ENCODE results near the gene MAST4. TPM values are rescaled to one million over a fixed set of nuclear protein-coding genes. Genes with fewer than 3 reads are reported as not detected.

MAST4 gene
- total RNA-seq, 2 donors from 2014 or later, result 41.1 to 64.8 TPM

DNA sequence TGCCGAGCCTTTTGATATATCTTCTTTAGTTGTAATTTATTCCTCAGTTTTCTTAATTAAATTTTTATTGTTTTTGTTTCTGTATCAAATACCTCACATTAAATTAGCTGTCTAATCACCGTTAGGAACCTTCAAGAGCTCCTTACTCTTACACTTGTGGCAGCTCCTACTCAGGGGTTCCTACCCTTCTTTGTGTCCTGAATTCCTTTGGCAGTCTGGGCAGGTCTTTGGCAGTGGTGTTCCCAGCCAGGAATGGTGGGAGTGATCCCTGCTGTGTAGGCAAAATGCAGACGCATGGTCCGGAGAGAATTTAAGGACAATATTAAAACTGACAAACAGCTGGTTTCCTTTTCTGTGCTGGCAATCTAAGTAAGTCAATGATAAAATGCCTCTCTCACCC lies 41.8 kb downstream of the MAST4 start:
- ATAC-seq (no peak), DNase-seq (no peak)
- intact Hi-C loops (cut with DNase I), result no loop called here

DNA sequence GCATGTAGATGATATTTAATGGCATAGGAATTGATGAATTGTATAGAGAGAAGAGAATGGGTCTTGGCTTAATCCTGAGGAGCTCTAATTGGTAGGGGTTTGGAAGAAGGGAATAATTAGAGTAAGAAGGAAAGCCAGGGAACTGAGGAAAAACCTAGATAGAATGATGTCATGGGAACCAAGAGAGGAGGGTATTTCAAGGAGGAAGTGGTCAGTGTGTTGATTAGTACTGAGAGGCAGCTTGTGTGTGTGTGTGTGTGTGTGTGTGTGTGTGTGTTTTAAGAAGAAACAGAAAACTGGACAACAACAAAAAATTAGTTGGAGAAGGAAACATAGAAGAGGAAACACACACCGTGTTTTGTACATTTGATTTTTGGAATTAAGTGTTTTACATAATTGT lies 42.8 kb downstream of the MAST4 start:
- ATAC-seq (no peak), DNase-seq (no peak)
- intact Hi-C loops (cut with DNase I), result no loop called here

DNA sequence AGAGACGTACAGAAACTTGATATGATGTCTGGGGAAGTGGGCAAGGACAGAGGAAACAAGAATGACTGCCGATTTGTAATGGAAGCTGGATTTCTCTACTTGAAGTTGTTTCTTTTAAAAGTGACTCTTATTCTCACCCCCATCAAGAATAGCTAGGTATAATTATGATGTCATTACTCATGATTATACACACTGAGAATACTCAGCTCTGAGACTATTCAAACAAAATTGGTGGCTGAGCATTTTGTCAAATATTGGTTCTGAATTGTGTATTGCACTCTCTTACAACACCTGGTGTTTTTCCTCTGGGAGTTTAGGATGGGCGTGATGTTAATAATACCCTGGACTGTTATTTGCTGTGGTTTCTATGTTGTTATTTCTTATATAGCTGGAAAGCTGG lies 46.3 kb downstream of the MAST4 start:
- no peak for ATAC-seq
- intact Hi-C loops (cut with DNase I), result no loop called here

DNA sequence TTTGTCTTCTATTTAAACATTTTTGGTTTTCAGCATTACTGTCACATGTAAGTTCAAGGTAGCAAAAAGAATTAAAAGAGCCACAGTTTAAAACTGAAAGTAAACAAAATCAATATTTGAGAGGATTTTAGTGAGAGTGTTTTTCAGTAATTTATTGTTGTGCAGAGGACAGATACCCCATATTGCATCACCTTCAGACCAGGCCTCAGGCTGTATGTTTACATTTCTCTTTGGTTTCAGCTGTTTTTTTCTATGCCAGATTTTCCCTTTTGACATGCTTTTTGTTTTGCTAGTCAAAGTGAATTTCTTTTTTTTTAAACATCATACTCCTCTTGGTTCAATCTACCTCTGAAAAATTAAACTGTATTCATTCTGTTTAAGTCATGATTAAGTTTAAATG lies 47.2 kb downstream of the MAST4 start:
- ATAC-seq, result no peak
- DNase-seq, result no peak
- intact Hi-C loops (cut with DNase I), result no loop called here

More for the DNA sequence above, 46.3 kb downstream of the MAST4 start:
- DNase-seq, result no peak

DNA sequence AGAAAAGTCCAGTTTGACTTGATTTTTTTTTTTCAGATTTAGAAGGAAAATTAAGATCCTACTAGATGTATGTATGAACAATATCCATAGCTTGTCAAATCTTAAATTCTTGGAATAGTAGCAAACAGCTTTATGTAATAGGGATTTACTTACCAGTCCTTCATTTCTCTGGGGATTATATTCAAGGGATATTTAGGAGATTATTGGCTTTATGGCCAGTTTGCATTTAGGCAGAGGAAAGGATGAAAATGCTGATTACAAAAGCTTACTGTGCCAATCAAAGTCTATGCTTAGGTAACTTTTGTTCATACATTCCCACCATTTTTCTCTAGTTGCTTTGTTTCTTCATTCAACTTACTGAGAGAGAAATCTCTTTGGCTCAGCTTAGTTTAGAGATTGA lies 47.9 kb downstream of the MAST4 start:
- intact Hi-C loops (cut with DNase I), result no loop called here

DNA sequence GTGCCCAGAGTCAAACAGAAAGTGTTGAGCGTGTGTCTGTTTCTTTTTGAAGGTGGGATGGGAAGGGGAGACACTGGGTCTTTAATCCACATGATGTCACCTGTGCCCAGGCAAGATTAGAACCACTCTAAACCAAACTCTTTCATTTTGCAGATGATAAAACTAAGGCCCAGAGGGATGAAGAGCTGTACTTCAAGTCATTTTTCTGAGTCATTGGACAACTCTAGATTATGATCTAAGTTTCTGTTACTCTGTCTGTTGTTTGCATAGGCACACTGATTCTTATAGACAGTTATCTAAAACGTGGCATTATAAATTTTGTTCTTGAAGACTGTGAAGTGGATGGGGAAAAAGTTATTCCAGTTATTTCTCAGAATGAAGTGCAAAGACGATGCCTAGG lies 48.8 kb downstream of the MAST4 start:
- no peak for ATAC-seq
- DNase-seq, result no peak
- intact Hi-C loops (cut with DNase I), result no loop called here

More for the DNA sequence above, 47.9 kb downstream of the MAST4 start:
- no peak for DNase-seq
- ATAC-seq, result no peak

DNA sequence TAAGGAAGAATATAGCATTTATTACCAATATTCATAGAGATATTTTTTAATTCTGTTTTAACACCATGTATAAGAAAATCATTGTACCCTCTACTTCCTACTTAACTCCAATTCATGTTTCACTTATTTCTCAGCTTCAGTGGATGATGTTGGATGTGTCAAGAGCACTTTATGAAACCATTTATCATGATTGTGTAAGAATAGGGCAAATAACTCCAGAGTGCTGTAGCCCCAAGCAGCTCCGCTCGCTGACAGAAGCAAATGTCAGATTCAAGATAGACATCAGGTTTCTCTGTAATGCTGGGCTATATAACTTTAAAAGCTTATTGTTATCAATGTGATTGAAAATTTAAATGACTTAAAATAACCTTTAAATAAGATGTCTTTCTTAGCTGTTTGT lies 50.4 kb downstream of the MAST4 start:
- no peak for DNase-seq
- intact Hi-C loops (cut with DNase I), result no loop called here
- peak; percentile 79 to 84 for ATAC-seq

DNA sequence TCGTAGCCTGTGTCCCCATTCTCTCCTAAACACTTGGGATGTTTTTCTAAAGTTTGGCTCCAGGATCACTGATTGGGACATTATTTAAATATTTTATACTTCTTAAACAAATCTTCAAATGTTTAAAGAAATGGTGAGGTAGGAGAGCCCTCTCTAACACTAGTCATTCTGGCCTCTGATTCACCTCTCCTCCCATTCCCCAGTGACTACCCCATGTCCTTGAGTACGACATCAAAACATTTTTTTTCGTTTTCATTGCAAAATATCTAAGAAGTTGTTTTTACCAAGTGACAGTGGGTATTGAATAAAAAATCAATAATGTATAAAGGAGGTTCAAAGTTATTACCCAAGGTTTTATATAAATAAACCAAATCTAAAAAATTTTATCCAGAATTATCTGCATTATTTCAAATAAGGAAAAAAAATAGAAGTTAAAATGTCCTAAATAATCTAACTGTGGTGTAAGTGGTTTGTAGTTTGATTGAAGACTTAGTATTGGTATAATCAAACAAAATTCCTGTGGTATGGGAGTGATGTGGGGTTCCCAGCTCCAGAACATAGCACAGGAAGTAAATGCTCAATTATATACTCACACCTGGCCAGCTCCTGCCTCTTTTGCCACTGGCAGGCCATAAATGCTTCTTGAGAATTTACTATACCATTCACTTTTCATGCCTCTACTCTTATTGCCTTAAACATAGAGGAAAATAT lies 51.1 kb downstream of the MAST4 start:
- DNase-seq (no peak), ATAC-seq (peak in 1 of 2 donors; percentile 69)
- intact Hi-C loops (cut with DNase I), result no loop called here

DNA sequence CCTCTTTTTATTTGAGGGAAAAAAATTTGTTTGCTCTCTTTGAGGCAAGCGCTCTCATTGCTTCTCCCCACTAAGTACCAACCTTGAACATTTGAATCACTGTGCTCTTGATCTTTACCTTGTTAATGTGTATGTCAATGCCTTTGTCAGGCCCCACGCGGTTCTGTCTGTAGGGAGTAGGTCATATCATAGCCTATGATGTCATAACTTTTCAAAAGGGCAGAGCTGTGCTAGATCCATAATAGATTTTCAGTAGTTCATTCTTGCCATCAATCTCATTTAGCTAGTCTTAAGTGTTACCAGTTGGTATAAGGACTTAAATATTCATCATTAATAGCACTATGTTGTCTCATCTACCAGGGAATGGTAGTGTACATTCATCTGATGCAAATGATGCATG lies 56.6 kb downstream of the MAST4 start:
- no peak for ATAC-seq
- no peak for DNase-seq
- intact Hi-C loops (cut with DNase I), result no loop called here

DNA sequence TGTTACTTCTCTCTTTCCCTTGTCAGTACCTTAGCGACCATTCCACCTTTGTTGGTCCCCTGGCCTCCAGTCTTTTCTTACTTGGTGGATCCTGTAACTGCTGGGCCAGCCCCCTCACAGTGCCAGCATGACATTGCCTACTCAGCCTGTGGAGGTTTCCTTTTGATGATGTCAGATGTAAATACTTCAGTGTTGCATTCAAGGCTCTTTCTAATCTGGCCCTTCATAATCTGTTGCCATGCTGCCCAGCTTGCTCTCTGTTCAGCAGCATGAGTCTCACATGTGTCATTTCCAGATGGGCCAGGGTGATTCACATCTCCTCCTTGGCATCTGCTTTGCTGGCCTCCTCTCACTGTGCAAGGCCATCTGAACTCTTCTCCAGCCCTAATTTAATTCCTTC lies 57.1 kb downstream of the MAST4 start:
- no peak for DNase-seq
- ATAC-seq, result peak in 1 of 2 donors; percentile 87
- intact Hi-C loops (cut with DNase I), result no loop called here

DNA sequence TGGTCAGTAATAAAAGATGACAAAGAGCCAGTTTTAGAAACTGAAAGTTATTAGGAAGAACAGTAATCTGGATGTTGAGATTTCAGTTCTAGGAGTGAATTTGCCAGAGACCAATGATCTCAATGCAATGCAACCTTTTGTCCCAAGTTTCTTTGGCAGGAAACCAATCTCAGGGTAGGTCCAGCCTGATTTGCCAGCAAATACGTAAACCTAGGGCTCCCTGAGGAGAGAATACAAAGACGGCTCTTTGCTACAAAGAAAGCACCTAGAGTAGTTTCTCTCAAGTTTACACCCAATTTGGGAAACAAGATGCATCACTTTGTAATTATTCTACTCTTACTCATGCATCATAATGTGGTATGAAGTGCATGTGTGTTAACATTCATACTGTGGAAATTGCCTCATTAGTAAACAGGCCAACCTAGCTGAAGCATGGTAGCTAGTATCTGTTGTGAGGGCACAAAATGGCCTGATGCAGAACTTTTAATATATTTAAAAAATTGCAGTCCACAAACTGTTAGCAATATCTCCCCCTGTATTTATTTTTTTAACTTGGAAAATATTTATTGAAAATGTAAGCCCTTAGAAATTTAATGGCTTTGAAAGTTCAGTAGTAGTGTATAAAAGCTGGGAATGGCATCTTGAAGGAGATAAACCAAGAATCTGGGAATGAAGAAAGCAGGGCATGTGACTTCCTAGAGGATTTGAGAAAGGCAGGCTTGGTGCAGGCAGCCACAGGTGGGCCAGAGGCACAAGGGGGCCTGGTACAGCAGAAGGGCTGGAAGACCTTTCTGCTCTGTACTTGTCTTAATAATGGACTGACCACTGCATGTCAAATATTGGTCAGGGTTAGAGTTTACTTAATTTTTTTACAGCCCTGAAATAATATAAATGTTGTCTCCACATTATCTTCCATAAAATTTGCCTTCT lies 59.5 kb downstream of the MAST4 start:
- no peak for DNase-seq
- ATAC-seq, result peak; percentile 13 to 53
- intact Hi-C loops (cut with DNase I), result no loop called here

DNA sequence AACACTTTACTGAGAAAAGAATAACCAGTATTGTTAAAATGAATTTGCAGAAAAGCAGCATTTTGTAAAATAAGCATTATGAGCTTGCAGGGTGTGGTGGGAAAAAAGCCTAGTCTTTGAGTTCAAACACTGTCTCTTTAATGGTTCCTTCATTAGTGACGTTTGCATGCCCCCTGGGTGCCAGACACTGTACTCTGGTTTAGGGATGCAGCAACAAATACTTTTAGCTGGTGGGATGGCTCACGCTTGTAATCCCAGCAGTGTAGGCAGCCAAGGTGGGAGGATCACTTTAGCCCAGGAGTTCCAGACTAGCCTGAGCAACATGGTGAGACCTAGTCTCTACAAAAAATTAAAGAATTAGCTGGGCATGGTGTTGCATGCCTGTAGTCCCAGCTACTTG lies 62.3 kb downstream of the MAST4 start:
- DNase-seq, result no peak
- ATAC-seq, result no peak
- intact Hi-C loops (cut with DNase I), result no loop called here

DNA sequence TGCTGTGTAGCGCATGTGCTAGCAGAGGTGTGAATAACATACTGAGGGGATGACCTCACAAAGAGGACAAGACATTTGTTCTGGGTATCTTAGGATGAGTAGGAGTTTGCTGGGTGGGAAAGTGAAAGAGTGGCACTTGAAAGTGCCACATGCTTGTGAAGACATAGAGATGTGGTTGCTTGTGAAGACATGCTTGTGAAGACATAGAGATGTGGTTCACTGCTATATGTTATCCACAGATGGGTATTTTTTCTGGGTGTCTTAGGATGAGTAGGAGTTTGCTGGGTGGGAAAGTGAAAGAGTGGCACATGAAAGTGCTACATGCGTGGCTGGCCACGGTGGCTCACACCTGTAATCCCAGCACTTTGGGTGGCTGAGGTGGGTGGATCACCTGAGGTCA lies 63.6 kb downstream of the MAST4 start:
- intact Hi-C loops (cut with DNase I), result no loop called here
- DNase-seq, result no peak
- ATAC-seq, result no peak

DNA sequence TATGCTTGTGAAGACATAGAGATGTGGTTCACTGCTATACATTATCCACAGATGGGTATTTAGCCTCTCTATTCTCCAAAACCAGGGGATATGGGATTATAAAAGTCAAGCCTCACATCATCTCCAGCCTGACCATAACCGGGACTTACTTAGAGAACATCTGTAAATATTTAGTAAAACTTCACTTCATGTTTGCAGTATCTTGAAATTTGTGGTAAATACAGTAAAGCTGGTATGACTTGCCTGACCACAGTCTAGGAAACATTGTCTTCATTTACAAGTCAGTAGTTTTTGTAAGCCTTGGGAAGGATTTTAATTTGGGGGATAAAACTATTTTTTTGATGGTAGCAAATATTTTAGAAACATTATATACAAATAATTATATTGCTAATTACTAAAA lies 64.2 kb downstream of the MAST4 start:
- intact Hi-C loops (cut with DNase I), result no loop called here
- ATAC-seq (no peak), DNase-seq (no peak)

DNA sequence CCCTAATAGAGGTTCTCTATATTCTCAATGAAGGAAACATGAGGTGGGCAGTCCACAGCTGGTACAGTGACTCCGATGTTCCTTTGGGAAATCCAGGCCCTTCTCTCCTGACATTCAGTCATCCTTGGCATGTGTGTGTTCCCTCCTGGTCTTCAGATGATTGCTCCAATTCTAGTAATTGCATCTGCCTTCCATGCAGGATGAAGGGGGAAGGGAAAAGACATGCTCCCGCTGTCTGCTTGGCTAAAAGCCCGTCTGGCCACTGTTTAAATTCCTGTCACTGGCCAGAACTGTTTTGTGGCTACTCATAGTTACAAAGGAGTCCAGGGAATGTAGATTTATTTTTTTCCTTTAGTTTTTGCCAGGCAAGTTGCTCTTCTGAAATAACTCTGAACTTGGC lies 65.0 kb downstream of the MAST4 start:
- DNase-seq (peak; percentile 41), ATAC-seq (peak; percentile 75 to 89)

DNA sequence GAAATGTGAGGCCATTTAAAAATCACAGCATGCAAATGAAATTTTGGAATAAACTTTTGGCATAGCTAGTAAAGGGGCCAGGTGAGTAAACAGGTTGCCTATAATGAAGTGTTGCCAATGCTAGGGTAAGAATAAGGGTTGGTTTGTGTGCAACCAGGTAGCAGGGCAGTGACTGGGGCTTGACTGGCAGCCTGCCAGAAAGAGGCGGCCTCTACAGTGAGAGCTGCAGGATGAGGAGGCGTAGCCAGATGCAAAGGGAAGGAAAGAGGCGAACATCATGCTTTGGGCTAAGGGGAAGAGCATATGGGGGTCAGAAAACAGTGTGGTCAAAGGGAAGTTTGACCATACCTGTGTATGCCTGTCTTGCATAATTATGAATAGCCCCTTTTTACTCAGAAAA lies 70.6 kb downstream of the MAST4 start:
- ATAC-seq (no peak), DNase-seq (no peak)
- intact Hi-C loops (cut with DNase I), result no loop called here

More for the DNA sequence above, 65.0 kb downstream of the MAST4 start:
- intact Hi-C loops (cut with DNase I), result no loop called here

DNA sequence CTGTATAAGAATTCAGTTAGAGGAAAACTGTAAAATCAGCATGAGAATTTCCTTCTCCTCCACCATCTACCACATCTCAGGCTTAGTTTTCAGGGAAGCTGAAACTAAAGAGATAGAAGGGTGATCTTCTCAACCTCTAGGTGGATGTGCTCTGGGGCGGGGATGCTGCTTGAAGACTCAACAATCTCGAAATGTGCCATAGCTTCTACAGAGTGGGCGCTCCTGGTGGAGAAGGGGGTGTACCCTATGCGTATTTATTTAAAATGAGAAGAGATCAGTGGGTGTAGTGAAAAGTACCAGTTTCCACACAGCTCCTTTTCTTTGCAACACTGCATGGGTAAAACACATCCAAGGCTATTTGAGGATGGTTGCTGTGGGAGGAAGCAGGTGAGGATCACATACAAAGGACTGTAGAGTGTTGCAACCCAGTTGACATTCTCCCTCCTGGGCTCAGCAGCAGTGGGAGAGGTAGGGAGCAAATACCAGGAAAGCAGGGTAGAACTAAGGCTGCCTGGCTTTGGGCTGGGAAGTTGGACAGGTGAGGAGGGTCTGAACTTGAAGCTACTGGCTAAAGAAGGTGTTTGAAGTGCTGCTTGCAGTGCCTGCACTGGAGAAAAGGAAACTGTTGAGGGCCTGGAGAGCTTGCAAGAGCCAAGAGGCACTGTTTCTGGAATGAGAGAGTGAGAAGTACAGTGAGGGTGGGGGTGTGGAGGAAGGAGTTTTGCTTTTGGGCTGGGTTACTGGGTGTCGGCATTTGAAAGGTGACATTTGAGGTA lies 73.1 kb downstream of the MAST4 start:
- intact Hi-C loops (cut with DNase I), result no loop called here
- ATAC-seq (peak in 1 of 2 donors; percentile 34), DNase-seq (no peak)

DNA sequence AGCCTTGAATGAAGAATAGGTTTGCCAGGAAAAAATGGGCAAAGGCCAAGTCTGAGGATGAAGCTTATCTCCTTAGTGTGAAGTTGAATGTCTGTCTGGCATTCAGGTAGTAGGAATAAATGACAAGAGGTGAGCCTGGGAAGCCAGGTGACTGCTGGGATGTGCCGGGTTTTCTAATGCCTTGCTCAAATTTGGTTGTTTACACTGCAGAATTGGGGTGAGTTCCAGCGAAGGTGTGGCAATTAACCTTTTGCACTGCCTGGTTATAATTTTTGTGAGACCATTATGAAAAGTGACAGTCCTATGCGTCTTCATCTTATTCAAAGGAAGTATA lies 73.6 kb downstream of the MAST4 start:
- DNase-seq (no peak), ATAC-seq (no peak)
- intact Hi-C loops (cut with DNase I), result no loop called here

DNA sequence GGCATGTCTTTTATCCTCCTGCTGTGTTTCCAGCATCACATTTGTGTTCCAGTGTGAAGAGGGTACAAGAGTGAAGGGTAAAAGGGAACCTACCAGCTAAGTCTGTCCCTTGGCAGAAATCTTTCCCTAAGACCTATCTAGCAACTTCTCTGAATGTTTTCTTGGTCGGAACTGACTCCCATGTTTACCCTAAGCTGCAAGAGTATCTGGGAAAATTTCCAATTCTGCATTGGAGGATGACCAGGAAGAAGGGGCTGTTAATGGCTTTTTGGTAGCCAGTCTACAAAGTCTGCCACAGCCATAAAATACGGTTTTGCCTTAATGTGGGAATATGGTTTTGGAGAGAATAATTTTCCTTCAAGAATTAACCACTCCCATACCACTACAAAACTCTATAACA lies 75.1 kb downstream of the MAST4 start:
- intact Hi-C loops (cut with DNase I), result no loop called here
- no peak for ATAC-seq
- DNase-seq, result no peak

DNA sequence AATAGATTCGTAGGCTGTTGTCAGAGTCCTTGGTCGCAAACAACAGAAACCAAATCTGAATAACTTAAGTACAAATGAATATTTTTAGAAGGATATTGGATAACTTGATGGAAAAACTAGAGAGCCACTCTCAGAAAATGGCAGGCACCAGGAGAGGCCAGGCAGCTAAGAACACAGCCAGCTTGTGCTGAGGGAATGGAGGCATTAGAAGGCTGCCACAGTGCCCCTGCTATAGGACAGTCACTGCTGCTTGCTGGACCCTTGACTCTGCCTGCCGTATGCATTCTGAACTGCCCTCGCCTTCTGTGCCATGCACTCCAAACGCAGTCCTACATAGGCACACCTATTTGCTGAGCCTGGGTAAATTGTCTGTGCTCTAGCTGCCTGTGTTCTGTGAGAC lies 78.6 kb downstream of the MAST4 start:
- ATAC-seq (no peak), DNase-seq (no peak)
- intact Hi-C loops (cut with DNase I), result no loop called here

Data from left cardiac atrium (tissue), 4 donors.